HL-60 (cell line): ENCODE measurements around the gene AKAP10.
"Not testable (repeated sequence)": the region's sequence is repeated elsewhere in the genome, so short reads cannot be mapped to it uniquely, and the experiment has no call there.

Experiments used
- CTCF ChIP-seq: IDR thresholded peaks from one replicate; pipeline ENCODE4 v1.5.1; 2011; ENCODE audit warnings: low read length, control low read depth, inconsistent platforms; ENCODE audit not compliant: insufficient read depth
- POLR2AphosphoS5 ChIP-seq: IDR thresholded peaks from 2 replicates; pipeline ENCODE4 v1.6.1; 2012; ENCODE audit warnings: low read depth
- REST ChIP-seq: IDR thresholded peaks from 2 replicates; pipeline ENCODE4 v1.6.1; 2012; ENCODE audit warnings: low read depth; ENCODE audit not compliant: insufficient replicate concordance

GRCh38 chr17:19860647-19861177, 116.9 kb downstream of the AKAP10 start:
- not testable (repeated sequence) for TF ChIP-seq CTCF, REST, POLR2AphosphoS5
